ENCODE measurements around the gene ZRANB1. TPM values are rescaled to one million over a fixed set of nuclear protein-coding genes. Genes with fewer than 3 reads are reported as not detected.
A peak's percentile ranks its signal among the peaks of the same experiment; 100 is the strongest.

ZRANB1 gene
- total and polyA plus RNA-seq, 2 experiments from 2014 or later: 7.9 to 30.0 TPM

DNA sequence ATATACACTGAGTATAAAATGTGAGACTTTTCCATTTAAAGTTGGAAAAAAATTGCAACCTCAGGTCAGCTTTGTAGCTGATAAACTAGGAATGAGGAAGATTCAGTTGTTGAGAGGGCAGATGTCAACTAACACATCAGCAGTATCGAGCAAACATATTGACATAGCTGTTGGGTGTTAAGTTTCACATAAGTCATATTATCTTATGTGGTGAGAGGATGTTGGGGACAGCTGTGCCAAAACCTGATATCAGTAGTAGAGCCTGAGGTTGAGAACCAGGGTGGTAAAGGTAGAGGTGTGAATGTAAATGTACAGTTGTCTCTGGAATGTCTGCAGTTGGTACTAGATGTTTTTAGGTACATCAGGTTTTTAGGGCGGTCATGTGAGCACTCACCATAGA is 5.0 kb downstream of the ZRANB1 start:
- Histone ChIP-seq H3K9me3 (ENCODE audit: low read depth) (no peaks in the 10 kb centered on the region), H3K4me3 (no peak overlapping the region), H3K27ac (peak overlapping the region; percentile 25), H3K4me2 (no peak overlapping the region), H4K20me1 (ENCODE audit: insufficient read depth, poor library complexity, severe bottlenecking) (peaks cover 85% of the 10 kb centered on the region), H3K9me2 (replicated peaks; ENCODE audit: insufficient read depth) (no peaks in the 10 kb centered on the region), H3K4me1 (ENCODE audit: insufficient read depth) (peaks cover 9% of the 10 kb centered on the region), H3K27me3 (no peaks in the 10 kb centered on the region), H3K79me2 (peaks cover 99% of the 10 kb centered on the region), H3K36me3 (replicated peaks; ENCODE audit: insufficient read depth, low read depth) (no peaks in the 10 kb centered on the region), H2AFZ (no peak overlapping the region)
- no peak for DNase-seq (ENCODE audit: low spot score)
- WGBS (ENCODE audit: low lambda C conversion rate, missing lambda C conversion rate): 69% methylated on average over 2 of the region's 2 CpGs
- no peak for TF ChIP-seq EZH2phosphoT487 (IDR thresholded peaks at IDR 0.05; ENCODE audit: low read depth, severe bottlenecking, unreplicated experiment)
- TF ChIP-seq EZH2 (IDR thresholded peaks at IDR 0.05; ENCODE audit: borderline replicate concordance): no peak
- TF ChIP-seq, protein P1, sequence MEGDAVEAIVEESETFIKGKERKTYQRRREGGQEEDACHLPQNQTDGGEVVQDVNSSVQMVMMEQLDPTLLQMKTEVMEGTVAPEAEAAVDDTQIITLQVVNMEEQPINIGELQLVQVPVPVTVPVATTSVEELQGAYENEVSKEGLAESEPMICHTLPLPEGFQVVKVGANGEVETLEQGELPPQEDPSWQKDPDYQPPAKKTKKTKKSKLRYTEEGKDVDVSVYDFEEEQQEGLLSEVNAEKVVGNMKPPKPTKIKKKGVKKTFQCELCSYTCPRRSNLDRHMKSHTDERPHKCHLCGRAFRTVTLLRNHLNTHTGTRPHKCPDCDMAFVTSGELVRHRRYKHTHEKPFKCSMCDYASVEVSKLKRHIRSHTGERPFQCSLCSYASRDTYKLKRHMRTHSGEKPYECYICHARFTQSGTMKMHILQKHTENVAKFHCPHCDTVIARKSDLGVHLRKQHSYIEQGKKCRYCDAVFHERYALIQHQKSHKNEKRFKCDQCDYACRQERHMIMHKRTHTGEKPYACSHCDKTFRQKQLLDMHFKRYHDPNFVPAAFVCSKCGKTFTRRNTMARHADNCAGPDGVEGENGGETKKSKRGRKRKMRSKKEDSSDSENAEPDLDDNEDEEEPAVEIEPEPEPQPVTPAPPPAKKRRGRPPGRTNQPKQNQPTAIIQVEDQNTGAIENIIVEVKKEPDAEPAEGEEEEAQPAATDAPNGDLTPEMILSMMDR (IDR thresholded peaks at IDR 0.05; ENCODE audit: poor library complexity): no peak

DNA sequence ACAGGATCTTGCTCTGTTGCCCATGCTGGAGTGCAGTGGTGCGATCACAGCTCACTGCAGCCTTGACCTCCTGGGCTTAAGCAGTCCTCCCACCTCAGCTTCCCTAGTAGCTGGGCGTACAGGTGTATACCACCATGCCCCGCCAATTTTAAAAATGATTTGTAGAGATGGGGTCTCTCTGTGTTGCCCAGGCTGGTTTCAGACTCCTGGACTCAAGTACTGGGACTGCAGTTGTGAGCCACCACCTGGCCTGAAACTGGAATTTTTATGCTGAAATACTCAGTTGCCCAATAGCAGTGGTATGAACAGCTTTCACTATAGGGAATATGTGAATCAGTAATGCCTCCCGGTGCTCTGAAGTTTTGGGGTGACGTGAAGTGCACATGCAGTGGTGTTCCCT is 7.6 kb downstream of the ZRANB1 start:
- TF ChIP-seq EZH2phosphoT487 (IDR thresholded peaks at IDR 0.05; ENCODE audit: low read depth, severe bottlenecking, unreplicated experiment): no peak
- TF ChIP-seq EZH2 (IDR thresholded peaks at IDR 0.05; ENCODE audit: borderline replicate concordance): no peak
- TF ChIP-seq, protein P1 (IDR thresholded peaks at IDR 0.05; ENCODE audit: poor library complexity): no peak
- 99% methylated on average over 5 of the region's 5 CpGs for WGBS (ENCODE audit: low lambda C conversion rate, missing lambda C conversion rate)
- H4K20me1 ChIP-seq (ENCODE audit: insufficient read depth, poor library complexity, severe bottlenecking): peaks cover 78% of the 10 kb centered on the region

DNA sequence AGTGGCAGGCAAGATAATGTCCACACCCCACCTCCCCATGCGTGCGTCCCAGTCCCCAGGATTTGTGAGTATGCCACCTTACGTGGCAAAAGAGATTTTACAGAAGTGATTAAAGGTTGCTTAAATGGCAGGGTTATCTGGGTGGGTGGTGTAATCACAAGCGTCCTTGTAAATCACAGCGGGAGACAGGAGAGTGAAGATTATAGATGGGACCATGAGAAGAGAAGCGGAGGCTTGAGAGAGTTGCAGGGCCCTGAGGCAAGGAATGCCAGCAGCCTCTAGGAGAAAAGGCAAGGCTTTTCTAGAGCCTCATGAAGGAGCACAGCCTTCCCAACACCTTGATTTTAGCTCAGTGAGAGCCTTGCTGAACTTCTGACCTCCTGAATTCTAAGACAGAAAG is 10.2 kb downstream of the ZRANB1 start:
- no peak overlapping the region for H3K4me3 ChIP-seq
- no peaks in the 10 kb centered on the region for H3K9me3 ChIP-seq (ENCODE audit: low read depth)
- no peak overlapping the region for H2AFZ ChIP-seq
- H3K9me2 ChIP-seq (replicated peaks; ENCODE audit: insufficient read depth): no peaks in the 10 kb centered on the region
- TF ChIP-seq EZH2phosphoT487 (IDR thresholded peaks at IDR 0.05; ENCODE audit: low read depth, severe bottlenecking, unreplicated experiment) (no peak), EZH2 (IDR thresholded peaks at IDR 0.05; ENCODE audit: borderline replicate concordance) (no peak)
- TF ChIP-seq, protein P1 (IDR thresholded peaks at IDR 0.05; ENCODE audit: poor library complexity): no peak
- H3K4me2 ChIP-seq: no peak overlapping the region
- H3K4me1 ChIP-seq (ENCODE audit: insufficient read depth): no peaks in the 10 kb centered on the region
- peaks cover 75% of the 10 kb centered on the region for H4K20me1 ChIP-seq (ENCODE audit: insufficient read depth, poor library complexity, severe bottlenecking)
- no peaks in the 10 kb centered on the region for H3K36me3 ChIP-seq (replicated peaks; ENCODE audit: insufficient read depth, low read depth)
- H3K79me2 ChIP-seq: peaks cover 99% of the 10 kb centered on the region
- no peak overlapping the region for H3K27ac ChIP-seq
- no peaks in the 10 kb centered on the region for H3K27me3 ChIP-seq
- 68% methylated on average over 6 of the region's 6 CpGs for WGBS (ENCODE audit: low lambda C conversion rate, missing lambda C conversion rate)
- DNase-seq (ENCODE audit: low spot score): no peak

More for the DNA sequence above, 7.6 kb downstream of the ZRANB1 start:
- Histone ChIP-seq H3K4me1 (ENCODE audit: insufficient read depth) (peaks cover 4% of the 10 kb centered on the region), H3K4me2 (no peak overlapping the region), H3K27ac (no peak overlapping the region), H3K36me3 (replicated peaks; ENCODE audit: insufficient read depth, low read depth) (no peaks in the 10 kb centered on the region), H3K79me2 (peaks cover 99% of the 10 kb centered on the region), H3K9me3 (ENCODE audit: low read depth) (no peaks in the 10 kb centered on the region), H3K9me2 (replicated peaks; ENCODE audit: insufficient read depth) (no peaks in the 10 kb centered on the region), H3K27me3 (no peaks in the 10 kb centered on the region), H3K4me3 (no peak overlapping the region), H2AFZ (no peak overlapping the region)
- DNase-seq (ENCODE audit: low spot score): no peak

DNA sequence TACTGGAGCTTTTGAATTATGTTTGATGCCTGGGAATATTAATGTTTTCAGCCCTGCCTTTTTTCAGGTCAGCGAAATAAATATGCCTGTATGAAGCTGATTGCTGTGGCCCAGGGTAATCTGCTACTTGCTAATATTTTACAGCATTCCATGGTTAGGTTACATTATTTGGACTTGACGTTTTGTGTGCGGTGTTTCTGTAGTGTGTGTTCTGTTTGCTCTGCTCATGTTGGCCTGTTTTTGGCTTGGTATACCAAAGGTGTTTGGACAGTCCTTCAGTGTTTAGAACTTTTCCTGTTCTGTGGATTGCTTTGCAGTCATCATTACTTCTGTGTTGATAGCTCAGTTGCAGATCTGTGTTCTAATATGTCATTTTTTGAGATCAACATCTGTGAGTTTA is 11.5 kb downstream of the ZRANB1 start:
- WGBS (ENCODE audit: low lambda C conversion rate, missing lambda C conversion rate): 81% methylated on average over 3 of the region's 3 CpGs
- Histone ChIP-seq H3K4me2 (no peak overlapping the region), H3K27me3 (no peaks in the 10 kb centered on the region), H4K20me1 (ENCODE audit: insufficient read depth, poor library complexity, severe bottlenecking) (peaks cover 78% of the 10 kb centered on the region), H3K79me2 (peaks cover 99% of the 10 kb centered on the region), H3K4me1 (ENCODE audit: insufficient read depth) (no peaks in the 10 kb centered on the region), H3K36me3 (replicated peaks; ENCODE audit: insufficient read depth, low read depth) (no peaks in the 10 kb centered on the region), H3K4me3 (no peak overlapping the region), H3K9me3 (ENCODE audit: low read depth) (no peaks in the 10 kb centered on the region), H2AFZ (no peak overlapping the region), H3K9me2 (replicated peaks; ENCODE audit: insufficient read depth) (no peaks in the 10 kb centered on the region), H3K27ac (no peak overlapping the region)
- no peak for DNase-seq (ENCODE audit: low spot score)
- TF ChIP-seq EZH2phosphoT487 (IDR thresholded peaks at IDR 0.05; ENCODE audit: low read depth, severe bottlenecking, unreplicated experiment): no peak
- no peak for TF ChIP-seq EZH2 (IDR thresholded peaks at IDR 0.05; ENCODE audit: borderline replicate concordance)
- TF ChIP-seq, protein P1 (IDR thresholded peaks at IDR 0.05; ENCODE audit: poor library complexity): no peak
